Activated CD8-positive, alpha-beta memory T cell treated with anti-CD3 and anti-CD28 coated beads, Interleukin-2, amount 50 U/mL, for 24 hours (primary cell): Measurements from ENCODE around the gene LARP1.

Source experiments
- DNase-seq: peaks from one replicate; pipeline ENCODE4 v3.0.0-alpha.2; 2020; ENCODE audit errors: extremely low read depth

The LARP1 gene

GRCh38 chr5:154761046-154761736, 6.0 kb downstream of the LARP1 start:
- no peak for DNase-seq

DNA sequence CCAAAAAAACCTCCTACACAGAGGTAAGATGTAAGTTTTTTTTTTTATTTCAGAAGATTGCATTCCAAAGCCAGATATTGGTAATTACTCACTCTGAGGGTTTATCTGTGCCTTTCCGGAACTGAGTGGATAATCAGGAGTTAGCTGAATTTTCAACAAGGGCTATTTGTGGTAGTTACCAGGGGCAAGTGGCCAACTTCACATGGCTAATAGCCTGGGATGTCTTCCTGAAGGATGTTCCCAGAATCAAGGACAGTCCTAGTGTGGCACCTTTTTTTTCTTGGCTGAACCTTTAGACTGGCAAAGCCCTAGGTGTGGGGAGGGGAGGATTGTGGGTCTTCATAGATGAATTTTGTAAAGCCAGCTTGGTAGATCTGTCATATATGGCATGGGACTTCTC, 7.1 kb downstream of the LARP1 start:
- no peak for DNase-seq

- no peak for DNase-seq
Observed at GRCh38 chr5:154762700-154763099, 7.5 kb downstream of the LARP1 start.

- DNase-seq = no peak
Observed at GRCh38 chr5:154764967-154765366, 9.8 kb downstream of the LARP1 start.

DNA sequence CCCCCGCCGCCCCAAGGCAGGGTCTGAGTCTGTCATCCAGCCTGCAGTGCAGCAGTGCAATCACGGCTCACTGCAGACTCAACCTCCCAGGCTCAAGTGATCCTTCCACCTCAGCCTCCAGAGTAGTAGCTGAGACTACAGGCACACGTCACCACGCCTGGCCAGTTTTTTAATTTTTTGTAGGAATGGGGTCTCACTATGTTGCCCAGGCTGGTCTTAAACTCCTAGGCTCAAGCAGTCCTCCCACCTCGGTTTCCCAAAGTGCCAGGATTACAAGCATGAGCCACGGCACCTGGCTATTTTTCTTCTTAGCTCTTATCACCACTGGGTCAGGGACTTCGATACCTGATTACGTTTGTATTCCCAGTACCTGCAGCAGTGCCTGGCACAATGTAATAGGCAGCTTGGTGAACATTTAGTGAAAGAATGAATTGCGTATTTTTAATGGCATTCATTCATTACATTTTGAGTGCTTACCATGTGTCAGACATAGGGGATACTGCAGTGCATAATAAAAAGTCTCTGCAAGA, 10.3 kb downstream of the LARP1 start:
- DNase-seq = no peak

DNA sequence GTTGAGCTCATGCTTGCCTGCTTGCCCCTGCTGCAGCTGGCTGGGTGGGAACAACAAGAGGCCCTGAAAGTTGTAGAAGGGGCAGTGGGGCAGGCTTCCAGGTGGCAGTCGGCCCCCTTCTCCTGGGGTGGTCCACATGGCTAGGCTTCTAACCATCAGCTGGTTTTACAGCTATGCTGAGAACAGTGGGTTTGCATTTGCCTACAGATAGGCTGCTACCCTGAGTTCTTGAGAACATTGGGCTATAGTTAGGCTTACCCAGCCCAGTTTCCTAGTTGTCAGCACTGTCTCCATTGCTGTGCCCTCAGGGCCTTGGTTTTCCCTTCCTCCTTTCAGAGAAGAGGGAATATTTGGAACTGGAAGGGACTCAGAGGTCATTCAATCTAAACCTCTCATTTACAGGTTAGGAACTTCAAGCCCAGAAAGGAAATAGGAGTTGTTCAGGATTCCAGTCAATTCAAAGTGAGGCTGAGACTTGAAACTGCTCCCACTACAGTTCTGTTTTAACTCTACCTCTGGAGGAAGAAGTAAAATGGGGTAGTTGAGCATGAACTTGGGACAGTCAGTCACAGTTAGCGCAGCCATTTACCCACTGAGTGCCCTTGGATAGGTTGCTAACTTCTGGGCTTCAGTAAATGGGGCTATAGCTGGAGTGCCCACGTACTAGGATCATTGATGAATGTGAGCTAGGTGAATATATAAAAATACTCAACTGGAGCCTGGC, 11.5 kb downstream of the LARP1 start:
- no peak for DNase-seq

DNA sequence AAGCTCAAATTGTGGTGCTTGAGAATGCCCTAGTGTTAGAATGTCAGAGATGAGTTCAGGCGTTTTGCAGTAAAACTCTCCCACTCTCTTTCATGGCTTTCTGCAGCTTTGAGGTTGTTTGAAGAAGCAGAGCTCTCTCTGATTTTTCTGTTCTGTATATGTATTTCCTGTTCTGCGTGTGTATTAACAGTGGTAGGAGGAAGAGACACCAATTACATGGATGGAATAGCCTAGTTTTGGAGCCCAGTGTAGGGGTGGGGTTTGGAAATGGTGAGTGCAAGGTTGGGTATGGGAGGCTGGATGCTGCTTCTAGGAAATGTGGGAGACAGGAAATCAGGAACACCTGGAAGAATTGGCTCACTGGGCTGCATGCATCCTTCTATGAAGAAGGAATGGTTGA, 12.4 kb downstream of the LARP1 start:
- no peak for DNase-seq

DNA sequence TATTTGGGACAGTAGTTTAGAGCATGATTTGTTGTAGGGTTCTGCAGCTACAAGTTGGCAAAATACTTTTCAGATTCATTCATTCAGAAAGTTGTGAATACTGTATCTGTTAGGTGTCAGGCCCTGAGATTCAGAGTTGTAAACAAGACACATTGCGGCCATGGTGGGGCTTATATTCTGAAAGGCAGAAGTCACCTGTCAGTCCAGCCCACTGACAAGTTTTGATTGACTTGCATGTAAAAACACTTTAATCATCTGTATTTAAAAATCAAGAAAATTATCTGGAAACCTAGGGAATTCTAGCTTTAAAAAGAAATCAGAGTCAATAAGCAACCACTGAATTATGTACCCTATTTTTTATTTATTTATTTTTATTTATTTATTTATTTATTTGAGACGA, 13.0 kb downstream of the LARP1 start:
- no peak for DNase-seq

- no peak for DNase-seq
Observed at GRCh38 chr5:154770111-154770510, 14.9 kb downstream of the LARP1 start.

GRCh38 chr5:154771383-154771901, 16.3 kb downstream of the LARP1 start:
- no peak for DNase-seq

DNA sequence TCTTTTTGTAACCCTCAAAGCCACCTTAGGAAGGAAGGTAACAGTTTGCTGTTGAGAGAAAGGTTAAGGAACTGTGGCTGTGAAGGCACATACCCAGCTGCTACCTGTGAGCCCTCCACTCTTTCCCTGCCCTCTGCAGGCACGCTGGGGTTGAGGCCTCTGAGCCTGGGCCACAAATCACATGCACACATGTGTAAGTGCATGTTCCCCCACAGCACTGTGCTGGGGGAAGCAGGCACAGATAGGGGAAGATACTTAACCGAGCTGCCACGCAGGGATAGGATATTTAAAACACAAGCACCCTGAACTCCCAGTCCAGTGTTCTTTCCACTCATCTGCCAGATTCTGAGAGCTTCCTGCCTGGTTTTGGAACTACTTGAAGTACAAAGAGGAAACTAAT, 18.1 kb downstream of the LARP1 start:
- DNase-seq = no peak

DNA sequence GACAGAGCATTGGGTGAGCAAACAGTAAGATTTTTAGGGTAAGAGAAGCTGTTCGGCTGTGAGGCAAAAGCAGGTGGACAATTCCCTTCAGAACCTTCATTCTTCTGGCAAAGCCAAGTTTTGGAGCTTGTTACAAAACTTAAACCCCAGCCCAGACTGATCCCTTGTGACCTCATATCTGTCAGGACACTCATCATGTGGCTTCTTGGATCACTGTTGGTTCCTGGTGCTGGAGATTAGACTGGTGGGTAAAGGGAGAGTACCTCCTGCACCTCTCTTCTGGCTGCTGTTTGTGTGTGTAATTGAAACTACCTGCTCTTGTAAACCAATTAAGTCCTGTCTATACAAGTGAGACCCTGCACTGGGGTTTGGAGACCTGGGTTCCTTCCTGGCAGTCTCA, 21.0 kb downstream of the LARP1 start:
- DNase-seq = no peak

GRCh38 chr5:154778534-154778933, 23.4 kb downstream of the LARP1 start:
- DNase-seq = no peak

- DNase-seq = no peak
Observed at GRCh38 chr5:154779105-154779504, 23.9 kb downstream of the LARP1 start.

- no peak for DNase-seq
Observed at GRCh38 chr5:154780128-154780527, 25.0 kb downstream of the LARP1 start.

GRCh38 chr5:154782326-154782725, 27.1 kb downstream of the LARP1 start:
- DNase-seq = no peak

GRCh38 chr5:154782812-154783592, 27.8 kb downstream of the LARP1 start:
- no peak for DNase-seq

GRCh38 chr5:154783774-154784460, 28.7 kb downstream of the LARP1 start:
- no peak for DNase-seq

DNA sequence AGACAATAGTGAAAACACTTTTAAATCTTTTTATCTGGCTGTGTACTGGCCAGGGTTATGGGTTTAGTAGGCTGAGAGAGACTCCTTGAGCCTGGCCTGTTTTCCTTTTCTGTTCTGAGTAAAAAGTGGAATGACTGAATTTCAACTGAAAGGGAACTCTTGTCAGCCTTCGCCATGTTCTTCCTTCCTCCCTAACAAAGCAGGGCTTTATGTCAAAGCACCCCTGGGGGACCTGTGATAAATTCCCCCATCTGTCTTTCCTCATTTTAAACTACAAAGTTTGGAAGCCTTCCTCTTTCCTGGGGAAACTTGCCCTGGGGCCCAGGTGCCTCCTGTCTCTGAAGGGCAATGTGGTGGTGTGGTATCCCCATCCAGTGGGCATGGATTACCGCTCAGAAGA, 29.7 kb downstream of the LARP1 start:
- DNase-seq = no peak

DNA sequence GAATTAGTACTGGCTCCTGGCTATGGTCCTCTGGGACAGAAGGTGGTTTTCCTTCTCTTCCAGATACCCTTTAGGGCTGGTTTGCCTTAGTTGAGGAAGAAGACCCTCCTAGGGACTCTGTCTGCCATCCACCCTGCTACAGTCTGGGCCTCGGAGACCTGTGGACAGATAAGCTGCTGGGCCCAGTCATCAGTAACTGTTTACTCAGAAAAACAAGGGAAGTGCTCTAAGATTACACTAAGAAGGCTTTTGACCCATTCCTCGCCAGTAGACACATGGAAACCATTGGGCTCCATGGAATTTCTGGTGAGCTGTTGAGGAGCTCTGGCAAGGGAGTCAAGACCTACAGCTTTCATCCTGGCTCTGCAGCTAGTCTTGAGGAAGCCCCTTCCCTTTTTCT, 31.2 kb downstream of the LARP1 start:
- DNase-seq = no peak

- no peak for DNase-seq
Observed at GRCh38 chr5:154788212-154788611, 33.0 kb downstream of the LARP1 start.

GRCh38 chr5:154791535-154791934, 36.4 kb downstream of the LARP1 start:
- DNase-seq = no peak
